Keratinocyte (primary cell): ENCODE measurements around the gene FAM124A. TPM values are rescaled to one million over a fixed set of nuclear protein-coding genes. Genes with fewer than 3 reads are reported as not detected.

ENCODE experiments used
- DNase-seq: peaks from one replicate; pipeline ENCODE4 v3.0.0-alpha.2; 2011; ENCODE audit warnings: low read depth, missing footprints, low spot score
- FAIRE-seq: peaks from 2 replicates; lab custom pipeline; 2011; peaks lifted over from hg19 to GRCh38; lab: Jason Lieb, UNC
- H2AFZ ChIP-seq: 2 replicates; pipeline ENCODE4 v1.6.0; 2012; ENCODE audit warnings: low read length, control low read depth, inconsistent platforms; ENCODE audit not compliant: control insufficient read depth
- H3K27ac ChIP-seq: 2 replicates; pipeline ENCODE4 v1.5.1; 2011; ENCODE audit warnings: low read length; ENCODE audit not compliant: control insufficient read depth, insufficient read depth
- H3K27me3 ChIP-seq: 3 replicates; pipeline ENCODE4 v1.6.0; 2011; ENCODE audit warnings: low read length; ENCODE audit not compliant: control insufficient read depth, insufficient read depth; ENCODE audit errors: extremely low read depth
- H3K36me3 ChIP-seq, 2 experiments: 2 replicates in 1 of 2; 3 replicates in 1 of 2; pipeline ENCODE4 v1.5.1; 2011; ENCODE audit warnings: low read length in 2 of 2, mild to moderate bottlenecking in 1 of 2; ENCODE audit not compliant: control insufficient read depth in 2 of 2, insufficient read depth in 2 of 2; ENCODE audit errors: extremely low read depth in 1 of 2
- H3K4me1 ChIP-seq: 3 replicates; pipeline ENCODE4 v1.5.1; 2011; ENCODE audit warnings: low read length; ENCODE audit not compliant: control insufficient read depth, insufficient read depth; ENCODE audit errors: extremely low read depth
- H3K4me2 ChIP-seq: 3 replicates; pipeline ENCODE4 v1.6.0; 2011; ENCODE audit warnings: low read depth, low read length; ENCODE audit not compliant: control insufficient read depth, insufficient read depth; ENCODE audit errors: extremely low read depth
- H3K4me3 ChIP-seq, 3 experiments: fragments of 200-600 bp in 1 of 3; sonication (generic) in 1 of 3; 2 replicates in 2 of 3; 3 replicates in 1 of 3; pipeline ENCODE4 v1.5.1; 2011 to 2016; ENCODE audit warnings: low read length in 3 of 3, mild to moderate bottlenecking in 3 of 3, control low read depth in 2 of 3, inconsistent platforms in 1 of 3, low read depth in 1 of 3, mixed read lengths in 1 of 3, mixed run types in 1 of 3, moderate library complexity in 1 of 3; ENCODE audit not compliant: control insufficient read depth in 2 of 3, insufficient read depth in 2 of 3; ENCODE audit errors: extremely low read depth in 1 of 3
- H3K79me2 ChIP-seq: 2 replicates; pipeline ENCODE4 v1.6.0; 2012; ENCODE audit warnings: low read length; ENCODE audit not compliant: control insufficient read depth, insufficient read depth
- H3K9ac ChIP-seq: 3 replicates; pipeline ENCODE4 v1.6.0; 2011; ENCODE audit warnings: low read length; ENCODE audit not compliant: control insufficient read depth, insufficient read depth; ENCODE audit errors: extremely low read depth
- H3K9me1 ChIP-seq: 3 replicates; pipeline ENCODE4 v1.6.0; 2011; ENCODE audit warnings: low read length; ENCODE audit not compliant: control insufficient read depth, insufficient read depth; ENCODE audit errors: extremely low read depth
- H3K9me3 ChIP-seq: 2 replicates; pipeline ENCODE4 v1.5.1; 2012; ENCODE audit warnings: low read depth, low read length; ENCODE audit not compliant: control insufficient read depth
- H4K20me1 ChIP-seq: 3 replicates; pipeline ENCODE4 v1.6.0; 2011; ENCODE audit warnings: low read length; ENCODE audit not compliant: control insufficient read depth, insufficient read depth; ENCODE audit errors: extremely low read depth
- EZH2 ChIP-seq: IDR thresholded peaks from one replicate; pipeline ENCODE4 v1.6.1; 2012; ENCODE audit warnings: inconsistent platforms, mild to moderate bottlenecking, low read length, moderate library complexity
- dilution Hi-C: fragments of 300-500 bp; cut with MboI; formaldehyde crosslinking; loops from one replicate; pipeline ENCODE4 v1.7.0; 2020; ENCODE audit warnings: low sequenced_read_pairs; ENCODE audit not compliant: extremely low pct_ligation_motif_present
- polyA plus RNA-seq, 5 experiments: library from polyadenylated mRNA; depleted of rRNA in 3 of 5; stranded (reverse) in 3 of 5; stranded (forward) in 1 of 5; unstranded in 1 of 5; fragments of >200 nt; gene quantifications; 1 replicate in 1 of 5; 2 replicates in 3 of 5; 3 replicates in 1 of 5; pipeline versions ENCODE4 v1.2.1 to v1.2.3, GENCODE V29; 2011 to 2012; ENCODE audit warnings: missing spikeins in 2 of 5, low read depth in 1 of 5, low replicate concordance in 1 of 5
- TF ChIP-seq, protein P1 (sequence below), 3 experiments: IDR thresholded peaks in 1 of 3; conservative IDR thresholded peaks in 1 of 3; optimal IDR thresholded peaks in 1 of 3; 2 replicates in 2 of 3; 3 replicates in 1 of 3; pipeline versions ENCODE3 to v1.5.1; 2011; ENCODE audit warnings: low read length in 3 of 3, mild to moderate bottlenecking in 3 of 3, moderate library complexity in 2 of 3, control low read depth in 1 of 3, inconsistent platforms in 1 of 3; ENCODE audit not compliant: insufficient read depth in 2 of 3; ENCODE audit errors: extremely low read depth in 1 of 3

The FAM124A gene
- polyA plus RNA-seq, 1 donor (not counting 4 experiments of a cell fraction or from before 2014, with no cell fraction given): 0.05 TPM

DNA sequence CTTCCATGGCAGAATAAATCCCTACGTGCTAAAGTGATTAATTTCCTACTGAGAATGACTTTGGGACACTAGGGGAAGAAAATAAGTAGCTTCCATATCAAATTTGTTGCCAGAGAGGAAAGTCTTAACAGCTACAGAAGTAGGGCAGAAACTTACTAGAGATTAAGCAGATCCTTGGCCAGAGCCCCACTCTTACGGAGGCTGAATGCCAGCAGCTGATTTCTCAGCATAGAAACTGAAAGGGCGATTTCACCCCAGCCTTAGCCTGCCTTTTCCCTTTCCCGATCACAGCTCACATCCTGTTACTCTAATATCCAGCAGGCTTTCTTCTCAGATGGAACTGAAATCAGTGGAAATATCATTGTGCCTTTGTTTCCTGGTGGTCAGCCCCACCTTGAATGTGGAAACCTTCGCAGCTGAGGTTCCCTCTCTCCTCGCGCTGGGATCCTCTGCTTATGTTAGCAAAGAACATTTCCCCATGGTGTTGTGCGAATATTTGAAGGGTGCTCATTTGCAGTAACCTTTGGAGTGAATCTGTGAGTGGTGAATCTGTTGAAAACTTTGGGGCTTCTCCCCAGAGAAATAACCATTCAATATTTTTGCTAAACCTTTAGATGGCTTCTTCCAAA is 8.4 kb downstream of the FAM124A start:
- Histone ChIP-seq H3K27ac (no peak overlapping the region), H3K4me3 (no peak overlapping the region)
- dilution Hi-C loops: no loop called here

DNA sequence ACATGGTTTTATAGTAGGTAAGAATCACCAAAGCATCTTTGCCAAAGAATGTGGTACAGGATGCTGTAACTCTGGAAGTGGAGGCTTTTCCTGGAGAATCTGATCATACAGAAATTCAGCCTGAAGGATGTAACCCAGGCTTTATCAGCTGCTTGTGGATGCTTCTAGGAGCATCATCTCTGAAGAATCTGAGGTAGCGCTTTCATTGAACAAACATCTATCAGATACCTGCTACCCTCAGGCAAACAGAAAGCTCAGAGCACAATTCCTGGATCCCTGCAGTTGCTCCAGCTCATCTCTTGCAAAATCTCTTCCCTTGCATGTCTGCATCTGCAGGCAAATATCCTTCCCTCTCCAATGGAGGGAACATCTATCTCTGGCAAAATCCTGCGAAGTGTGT is 9.3 kb downstream of the FAM124A start:
- dilution Hi-C loops: no loop called here
- H3K27me3 ChIP-seq: peaks cover 47% of the 10 kb centered on the region
- TF ChIP-seq, protein P1, sequence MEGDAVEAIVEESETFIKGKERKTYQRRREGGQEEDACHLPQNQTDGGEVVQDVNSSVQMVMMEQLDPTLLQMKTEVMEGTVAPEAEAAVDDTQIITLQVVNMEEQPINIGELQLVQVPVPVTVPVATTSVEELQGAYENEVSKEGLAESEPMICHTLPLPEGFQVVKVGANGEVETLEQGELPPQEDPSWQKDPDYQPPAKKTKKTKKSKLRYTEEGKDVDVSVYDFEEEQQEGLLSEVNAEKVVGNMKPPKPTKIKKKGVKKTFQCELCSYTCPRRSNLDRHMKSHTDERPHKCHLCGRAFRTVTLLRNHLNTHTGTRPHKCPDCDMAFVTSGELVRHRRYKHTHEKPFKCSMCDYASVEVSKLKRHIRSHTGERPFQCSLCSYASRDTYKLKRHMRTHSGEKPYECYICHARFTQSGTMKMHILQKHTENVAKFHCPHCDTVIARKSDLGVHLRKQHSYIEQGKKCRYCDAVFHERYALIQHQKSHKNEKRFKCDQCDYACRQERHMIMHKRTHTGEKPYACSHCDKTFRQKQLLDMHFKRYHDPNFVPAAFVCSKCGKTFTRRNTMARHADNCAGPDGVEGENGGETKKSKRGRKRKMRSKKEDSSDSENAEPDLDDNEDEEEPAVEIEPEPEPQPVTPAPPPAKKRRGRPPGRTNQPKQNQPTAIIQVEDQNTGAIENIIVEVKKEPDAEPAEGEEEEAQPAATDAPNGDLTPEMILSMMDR (optimal IDR thresholded peaks at IDR 0.05 in 1 of 3, IDR thresholded peaks at IDR 0.05 in 1 of 3, conservative IDR thresholded peaks at IDR 0.05 in 1 of 3; ENCODE audit: extremely low read depth in 1 of 3, insufficient read depth in 2 of 3, low read length in 3 of 3): no peak
- TF ChIP-seq EZH2: no peak
- no peaks in the 10 kb centered on the region for H3K79me2 ChIP-seq
- no peaks in the 10 kb centered on the region for H3K4me1 ChIP-seq
- H3K9me1 ChIP-seq: no peaks in the 10 kb centered on the region
- FAIRE-seq: no peak
- no peaks in the 10 kb centered on the region for H4K20me1 ChIP-seq
- no peak overlapping the region for H3K4me2 ChIP-seq
- DNase-seq: no peak
- H3K4me3 ChIP-seq: no peak overlapping the region
- H2AFZ ChIP-seq: no peak overlapping the region
- H3K9ac ChIP-seq: no peak overlapping the region
- H3K27ac ChIP-seq: no peak overlapping the region
- H3K9me3 ChIP-seq: no peaks in the 10 kb centered on the region
- no peaks in the 10 kb centered on the region for H3K36me3 ChIP-seq

More for the DNA sequence above, 8.4 kb downstream of the FAM124A start:
- Histone ChIP-seq H3K4me2 (peak overlapping the region; percentile 46), H3K79me2 (no peaks in the 10 kb centered on the region), H3K9me3 (no peaks in the 10 kb centered on the region), H4K20me1 (no peaks in the 10 kb centered on the region), H3K27me3 (peaks cover 49% of the 10 kb centered on the region), H2AFZ (no peak overlapping the region), H3K9me1 (no peaks in the 10 kb centered on the region), H3K36me3 (no peaks in the 10 kb centered on the region), H3K4me1 (no peaks in the 10 kb centered on the region), H3K9ac (no peak overlapping the region)
- DNase-seq (no peak), FAIRE-seq (no peak)
- TF ChIP-seq, protein P1 (optimal IDR thresholded peaks at IDR 0.05 in 1 of 3, IDR thresholded peaks at IDR 0.05 in 1 of 3, conservative IDR thresholded peaks at IDR 0.05 in 1 of 3; ENCODE audit: extremely low read depth in 1 of 3, insufficient read depth in 2 of 3, low read length in 3 of 3): no peak
- peak; percentile 46 for TF ChIP-seq EZH2
